SU-DHL-6 (cell line): ENCODE results near the gene DPT.

ENCODE experiments used
- H2AFZ ChIP-seq: fragments of 200-600 bp; sonication (generic); 2 replicates; pipeline ENCODE4 v1.6.1; 2014; ENCODE audit warnings: low read depth, mild to moderate bottlenecking, moderate library complexity, mixed read lengths, antibody characterized with exemption, low read length; ENCODE audit not compliant: severe bottlenecking
- H3F3A ChIP-seq: fragments of 200-600 bp; shearing (Covaris generic); 2 replicates; pipeline ENCODE4 v1.6.0; 2016; ENCODE audit warnings: antibody characterized with exemption, mild to moderate bottlenecking; ENCODE audit not compliant: insufficient read depth
- H3K27ac ChIP-seq: fragments of 200-600 bp; sonication (generic); 2 replicates; pipeline ENCODE4 v1.5.1; 2016; ENCODE audit warnings: low read depth, mild to moderate bottlenecking, low read length, moderate library complexity, mixed read lengths
- H3K27me3 ChIP-seq: fragments of 200-600 bp; sonication (generic), shearing (Covaris generic); 2 replicates; pipeline ENCODE4 v1.6.0; 2014; ENCODE audit warnings: mild to moderate bottlenecking, low read length
- H3K36me3 ChIP-seq: fragments of 200-600 bp; sonication (generic); 2 replicates; pipeline ENCODE4 v1.6.1; 2014; ENCODE audit warnings: mild to moderate bottlenecking, low read length, mixed read lengths
- H3K4me2 ChIP-seq: fragments of 300-600, 200-600 bp; shearing (Covaris generic), sonication (generic); 2 replicates; pipeline ENCODE4 v1.6.0; 2014; ENCODE audit warnings: low read length, low read depth, mild to moderate bottlenecking; ENCODE audit not compliant: poor library complexity, severe bottlenecking
- H3K4me3 ChIP-seq: fragments of 200-600 bp; sonication (generic); 2 replicates; pipeline ENCODE4 v1.5.1; 2014; ENCODE audit warnings: antibody characterized with exemption, low read length, mild to moderate bottlenecking, mixed read lengths; ENCODE audit not compliant: insufficient read depth, poor library complexity, severe bottlenecking
- H3K79me2 ChIP-seq: fragments of 200-600 bp; sonication (generic); 2 replicates; pipeline ENCODE4 v1.6.1; 2014; ENCODE audit warnings: mild to moderate bottlenecking, low read length, moderate library complexity; ENCODE audit not compliant: insufficient read depth
- H3K9ac ChIP-seq: fragments of 200-600 bp; sonication (generic); 2 replicates; pipeline ENCODE4 v1.7.0; 2014; ENCODE audit warnings: mild to moderate bottlenecking, low read length
- H3K9me2 ChIP-seq: fragments of 200-600 bp; sonication (generic); replicated peaks from 2 replicates; pipeline ENCODE4 v1.6.1; 2014; ENCODE audit warnings: low read length; ENCODE audit not compliant: insufficient read depth
- H3K9me3 ChIP-seq: fragments of 200-600 bp; sonication (generic); 2 replicates; pipeline ENCODE4 v1.6.1; 2014; ENCODE audit warnings: low read length, mixed read lengths; ENCODE audit not compliant: insufficient read depth
- H4K20me1 ChIP-seq: fragments of 200-600 bp; sonication (generic); 2 replicates; pipeline ENCODE4 v1.6.1; 2014; ENCODE audit warnings: low read depth, mild to moderate bottlenecking, antibody characterized with exemption, low read length, moderate library complexity, mixed read lengths
- CTCF ChIP-seq: fragments of 200-600 bp; sonication (generic); IDR thresholded peaks from one replicate; pipeline ENCODE4 v1.5.1; 2017; ENCODE audit warnings: antibody characterized with exemption, mild to moderate bottlenecking, low read length, moderate library complexity; ENCODE audit not compliant: insufficient read depth, poor library complexity, severe bottlenecking
- EZH2phosphoT487 ChIP-seq: fragments of 200-600 bp; sonication (generic), shearing (Covaris generic); conservative IDR thresholded peaks from 2 replicates; pipeline ENCODE4 v1.6.1; 2018; ENCODE audit warnings: mild to moderate bottlenecking, antibody characterized with exemption, low read length, moderate library complexity, mixed read lengths

Gene DPT

GRCh38 chr1:168766568-168766967 is 37.6 kb upstream of the DPT start:
- H3K4me3 ChIP-seq: no peak overlapping the region
- no peaks in the 10 kb centered on the region for H3K79me2 ChIP-seq
- H3K9ac ChIP-seq: no peak overlapping the region
- no peaks in the 10 kb centered on the region for H4K20me1 ChIP-seq
- TF ChIP-seq CTCF (no peak), EZH2phosphoT487 (no peak)
- H3F3A ChIP-seq: no peaks in the 10 kb centered on the region
- H3K9me2 ChIP-seq: no peaks in the 10 kb centered on the region
- no peak overlapping the region for H2AFZ ChIP-seq
- H3K4me2 ChIP-seq: no peak overlapping the region
- no peaks in the 10 kb centered on the region for H3K27me3 ChIP-seq
- no peaks in the 10 kb centered on the region for H3K9me3 ChIP-seq
- no peaks in the 10 kb centered on the region for H3K36me3 ChIP-seq
- no peak overlapping the region for H3K27ac ChIP-seq

- no peak overlapping the region for H3K9ac ChIP-seq
- no peaks in the 10 kb centered on the region for H3F3A ChIP-seq
- no peak overlapping the region for H3K4me3 ChIP-seq
- no peaks in the 10 kb centered on the region for H3K36me3 ChIP-seq
- H3K79me2 ChIP-seq: no peaks in the 10 kb centered on the region
- no peak overlapping the region for H3K4me2 ChIP-seq
- no peaks in the 10 kb centered on the region for H3K9me2 ChIP-seq
- no peaks in the 10 kb centered on the region for H3K9me3 ChIP-seq
- H3K27ac ChIP-seq: no peak overlapping the region
- no peak overlapping the region for H2AFZ ChIP-seq
- TF ChIP-seq EZH2phosphoT487: no peak
- TF ChIP-seq CTCF: no peak
- H3K27me3 ChIP-seq: no peaks in the 10 kb centered on the region
- H4K20me1 ChIP-seq: no peaks in the 10 kb centered on the region
Measured at GRCh38 chr1:168763031-168763430, 34.0 kb upstream of the DPT start.

GRCh38 chr1:168762473-168762872 is 33.5 kb upstream of the DPT start:
- Histone ChIP-seq H3K9ac (no peak overlapping the region), H3K27me3 (no peaks in the 10 kb centered on the region), H3F3A (no peaks in the 10 kb centered on the region), H3K9me2 (no peaks in the 10 kb centered on the region), H4K20me1 (no peaks in the 10 kb centered on the region), H2AFZ (no peak overlapping the region), H3K79me2 (no peaks in the 10 kb centered on the region), H3K4me2 (no peak overlapping the region), H3K9me3 (no peaks in the 10 kb centered on the region), H3K4me3 (no peak overlapping the region), H3K36me3 (no peaks in the 10 kb centered on the region), H3K27ac (no peak overlapping the region)
- TF ChIP-seq EZH2phosphoT487 (no peak), CTCF (no peak)
